Gastrocnemius medialis (tissue), 4 donors: Measurements from ENCODE around the gene ERO1B.

ENCODE experiments used
- POLR2A ChIP-seq, 2 donors: fragments of 450-650 bp; IDR thresholded peaks; one replicate each; pipeline ENCODE4 v1.6.1; 2017; ENCODE audit warnings: antibody characterized with exemption in 2 of 2, mild to moderate bottlenecking in 2 of 2, moderate library complexity in 2 of 2
- TF ChIP-seq, protein P1 (sequence below), 5 experiments: fragments of 450-650 bp in 3 of 5; fragments of 200-600 bp in 2 of 5; sonication (generic) in 2 of 5; IDR thresholded peaks in 4 of 5; conservative IDR thresholded peaks in 1 of 5; 1 replicate in 4 of 5; 2 replicates in 1 of 5; pipeline ENCODE4 v1.5.1; 2016 to 2019; ENCODE audit warnings: antibody characterized with exemption in 5 of 5, mild to moderate bottlenecking in 3 of 5, moderate library complexity in 3 of 5

DNA sequence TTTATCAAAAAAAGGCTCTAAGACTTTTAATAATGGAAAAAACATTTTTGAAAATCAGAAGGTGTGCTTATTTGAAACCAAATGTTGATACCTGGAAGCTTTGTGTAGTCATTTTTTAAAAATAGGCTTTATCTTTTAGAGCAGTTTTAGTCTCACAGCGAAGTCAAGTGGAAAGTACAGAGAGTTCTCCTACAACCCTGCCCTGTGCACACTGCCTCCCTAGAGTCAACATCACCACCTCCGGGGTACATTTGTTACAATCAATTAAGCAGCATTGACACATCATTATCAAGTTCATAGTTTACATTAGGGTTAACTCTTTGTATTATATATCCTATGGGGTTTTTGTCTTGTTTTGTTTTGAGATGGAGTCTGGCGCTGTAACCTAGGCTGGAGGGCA lies 10.7 kb upstream of the ERO1B start:
- TF ChIP-seq, protein P1, sequence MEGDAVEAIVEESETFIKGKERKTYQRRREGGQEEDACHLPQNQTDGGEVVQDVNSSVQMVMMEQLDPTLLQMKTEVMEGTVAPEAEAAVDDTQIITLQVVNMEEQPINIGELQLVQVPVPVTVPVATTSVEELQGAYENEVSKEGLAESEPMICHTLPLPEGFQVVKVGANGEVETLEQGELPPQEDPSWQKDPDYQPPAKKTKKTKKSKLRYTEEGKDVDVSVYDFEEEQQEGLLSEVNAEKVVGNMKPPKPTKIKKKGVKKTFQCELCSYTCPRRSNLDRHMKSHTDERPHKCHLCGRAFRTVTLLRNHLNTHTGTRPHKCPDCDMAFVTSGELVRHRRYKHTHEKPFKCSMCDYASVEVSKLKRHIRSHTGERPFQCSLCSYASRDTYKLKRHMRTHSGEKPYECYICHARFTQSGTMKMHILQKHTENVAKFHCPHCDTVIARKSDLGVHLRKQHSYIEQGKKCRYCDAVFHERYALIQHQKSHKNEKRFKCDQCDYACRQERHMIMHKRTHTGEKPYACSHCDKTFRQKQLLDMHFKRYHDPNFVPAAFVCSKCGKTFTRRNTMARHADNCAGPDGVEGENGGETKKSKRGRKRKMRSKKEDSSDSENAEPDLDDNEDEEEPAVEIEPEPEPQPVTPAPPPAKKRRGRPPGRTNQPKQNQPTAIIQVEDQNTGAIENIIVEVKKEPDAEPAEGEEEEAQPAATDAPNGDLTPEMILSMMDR (IDR thresholded peaks at IDR 0.05 in 4 of 5, conservative IDR thresholded peaks at IDR 0.05 in 1 of 5) = no peak
- TF ChIP-seq POLR2A (IDR thresholded peaks at IDR 0.05) = no peak
